ENCODE measurements around the gene KCNN1.

Gene KCNN1

GRCh38 chr19:17967257-17968051 lies 547 bp downstream of the KCNN1 start:
- CTCF ChIA-PET = interaction anchor here (0.6 to 0.7 kb wide), 2 partner anchors 10 to 19 kb away, joined by 4 read pairs; no protein-coding TSS in a partner anchor
- H3K27ac ChIP-seq = no peak overlapping the region
- POLR2A ChIA-PET (ENCODE audit: low non-redundant PET) = no interaction called here
- DNase-seq (ENCODE audit: low spot score) = no peak
- TF ChIP-seq CTCF (conservative IDR thresholded peaks at IDR 0.05; ENCODE audit: low read depth) = no peak

GRCh38 chr19:17968362-17968761 lies 1.5 kb downstream of the KCNN1 start:
- ChIA-PET CTCF (interaction anchor here (0.6 to 1.4 kb wide), 2 partner anchors 22 to 30 kb away, joined by 3 to 6 read pairs; no protein-coding TSS in a partner anchor), POLR2A (ENCODE audit: low non-redundant PET) (no interaction called here)
- DNase-seq (ENCODE audit: low spot score) = no peak
- no peak overlapping the region for H3K27ac ChIP-seq
- TF ChIP-seq CTCF (conservative IDR thresholded peaks at IDR 0.05; ENCODE audit: low read depth) = no peak

GRCh38 chr19:17969096-17969792 lies 2.3 kb downstream of the KCNN1 start:
- ChIA-PET CTCF (interaction anchor here (0.6 to 1.4 kb wide), 3 partner anchors 22 to 31 kb away, joined by 3 to 6 read pairs (median 4); no protein-coding TSS in a partner anchor), POLR2A (ENCODE audit: low non-redundant PET) (no interaction called here)
- DNase-seq (ENCODE audit: low spot score) = no peak
- no peak overlapping the region for H3K27ac ChIP-seq
- no peak for TF ChIP-seq CTCF (conservative IDR thresholded peaks at IDR 0.05; ENCODE audit: low read depth)

GRCh38 chr19:17972230-17972629 lies 5.3 kb downstream of the KCNN1 start:
- no peak overlapping the region for H3K27ac ChIP-seq
- ChIA-PET CTCF (interaction anchor here (0.6 kb wide), 1 partner anchor 783 kb away, joined by 4 read pairs; no protein-coding TSS in a partner anchor), POLR2A (ENCODE audit: low non-redundant PET) (no interaction called here)
- DNase-seq (ENCODE audit: low spot score) = no peak
- TF ChIP-seq CTCF (conservative IDR thresholded peaks at IDR 0.05; ENCODE audit: low read depth) = no peak

- no peak overlapping the region for H3K27ac ChIP-seq
- ChIA-PET CTCF (interaction anchor here (0.7 kb wide), 1 partner anchor 16 kb away, joined by 3 read pairs; no protein-coding TSS in a partner anchor), POLR2A (ENCODE audit: low non-redundant PET) (no interaction called here)
- no peak for DNase-seq (ENCODE audit: low spot score)
- no peak for TF ChIP-seq CTCF (conservative IDR thresholded peaks at IDR 0.05; ENCODE audit: low read depth)
These were observed 6.9 kb downstream of the KCNN1 start for GRCh38 chr19:17973759-17974158.

- CTCF ChIA-PET = no interaction called here
- DNase-seq (ENCODE audit: low spot score) = no peak
- no peak overlapping the region for H3K27ac ChIP-seq
- no peak for TF ChIP-seq CTCF (conservative IDR thresholded peaks at IDR 0.05; ENCODE audit: low read depth)
- POLR2A ChIA-PET (ENCODE audit: low non-redundant PET) = no interaction called here
These were observed 7.6 kb downstream of the KCNN1 start for GRCh38 chr19:17974551-17974950.
